ENCODE results near the gene ANKRD9. TPM values are rescaled to one million over a fixed set of nuclear protein-coding genes. Genes with fewer than 3 reads are reported as not detected.
A peak's percentile ranks its signal among the peaks of the same experiment; 100 is the strongest.

The ANKRD9 gene
- total RNA-seq, 1 donor from 2014 or later: 26.5 TPM

DNA sequence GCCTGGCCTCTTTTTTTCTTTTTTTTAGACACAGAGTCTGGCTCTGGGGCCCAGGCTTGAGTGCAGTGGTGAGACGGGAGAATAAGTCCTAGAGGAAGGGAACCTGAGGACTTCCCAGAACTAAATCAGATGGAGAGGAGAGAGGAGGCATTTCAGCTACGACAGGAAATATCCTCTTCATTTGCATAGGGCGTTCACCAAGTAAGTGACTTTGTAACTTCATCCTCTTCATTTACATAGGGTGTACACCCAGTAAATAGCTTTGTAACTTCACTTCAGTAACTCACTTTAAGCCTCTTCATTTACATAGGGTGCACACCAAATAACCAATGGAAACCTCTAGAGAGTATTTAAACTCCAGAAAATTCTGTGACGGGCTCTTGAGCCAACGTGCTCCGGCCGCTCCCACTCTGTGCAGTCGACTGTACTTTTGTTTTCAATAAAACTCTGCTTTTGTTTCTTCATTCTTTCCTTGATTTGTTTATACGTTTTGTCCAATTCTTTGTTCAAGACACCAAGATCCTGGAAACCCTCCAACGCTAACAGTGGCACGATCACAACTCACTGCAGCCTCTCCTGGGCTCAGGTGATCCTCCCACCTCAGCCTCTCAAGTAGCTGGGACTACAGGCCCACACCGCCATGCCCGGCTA, 21.4 kb upstream of the ANKRD9 start:
- no peaks in the 10 kb centered on the region for H3K36me3 Mint-ChIP-seq (ENCODE audit: insufficient read depth)
- H3K27ac Mint-ChIP-seq: no peak overlapping the region
- H3K4me3 Mint-ChIP-seq (ENCODE audit: low read depth): no peak overlapping the region
- TF ChIP-seq, protein P1, sequence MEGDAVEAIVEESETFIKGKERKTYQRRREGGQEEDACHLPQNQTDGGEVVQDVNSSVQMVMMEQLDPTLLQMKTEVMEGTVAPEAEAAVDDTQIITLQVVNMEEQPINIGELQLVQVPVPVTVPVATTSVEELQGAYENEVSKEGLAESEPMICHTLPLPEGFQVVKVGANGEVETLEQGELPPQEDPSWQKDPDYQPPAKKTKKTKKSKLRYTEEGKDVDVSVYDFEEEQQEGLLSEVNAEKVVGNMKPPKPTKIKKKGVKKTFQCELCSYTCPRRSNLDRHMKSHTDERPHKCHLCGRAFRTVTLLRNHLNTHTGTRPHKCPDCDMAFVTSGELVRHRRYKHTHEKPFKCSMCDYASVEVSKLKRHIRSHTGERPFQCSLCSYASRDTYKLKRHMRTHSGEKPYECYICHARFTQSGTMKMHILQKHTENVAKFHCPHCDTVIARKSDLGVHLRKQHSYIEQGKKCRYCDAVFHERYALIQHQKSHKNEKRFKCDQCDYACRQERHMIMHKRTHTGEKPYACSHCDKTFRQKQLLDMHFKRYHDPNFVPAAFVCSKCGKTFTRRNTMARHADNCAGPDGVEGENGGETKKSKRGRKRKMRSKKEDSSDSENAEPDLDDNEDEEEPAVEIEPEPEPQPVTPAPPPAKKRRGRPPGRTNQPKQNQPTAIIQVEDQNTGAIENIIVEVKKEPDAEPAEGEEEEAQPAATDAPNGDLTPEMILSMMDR (IDR thresholded peaks at IDR 0.05; ENCODE audit: unreplicated experiment): no peak
- DNase-seq (ENCODE audit: low spot score, unreplicated experiment): no peak
- no peaks in the 10 kb centered on the region for H3K9me3 Mint-ChIP-seq (ENCODE audit: low read depth)
- no peaks in the 10 kb centered on the region for H3K4me1 Mint-ChIP-seq (ENCODE audit: low read depth)
- H3K27me3 Mint-ChIP-seq: no peaks in the 10 kb centered on the region

DNA sequence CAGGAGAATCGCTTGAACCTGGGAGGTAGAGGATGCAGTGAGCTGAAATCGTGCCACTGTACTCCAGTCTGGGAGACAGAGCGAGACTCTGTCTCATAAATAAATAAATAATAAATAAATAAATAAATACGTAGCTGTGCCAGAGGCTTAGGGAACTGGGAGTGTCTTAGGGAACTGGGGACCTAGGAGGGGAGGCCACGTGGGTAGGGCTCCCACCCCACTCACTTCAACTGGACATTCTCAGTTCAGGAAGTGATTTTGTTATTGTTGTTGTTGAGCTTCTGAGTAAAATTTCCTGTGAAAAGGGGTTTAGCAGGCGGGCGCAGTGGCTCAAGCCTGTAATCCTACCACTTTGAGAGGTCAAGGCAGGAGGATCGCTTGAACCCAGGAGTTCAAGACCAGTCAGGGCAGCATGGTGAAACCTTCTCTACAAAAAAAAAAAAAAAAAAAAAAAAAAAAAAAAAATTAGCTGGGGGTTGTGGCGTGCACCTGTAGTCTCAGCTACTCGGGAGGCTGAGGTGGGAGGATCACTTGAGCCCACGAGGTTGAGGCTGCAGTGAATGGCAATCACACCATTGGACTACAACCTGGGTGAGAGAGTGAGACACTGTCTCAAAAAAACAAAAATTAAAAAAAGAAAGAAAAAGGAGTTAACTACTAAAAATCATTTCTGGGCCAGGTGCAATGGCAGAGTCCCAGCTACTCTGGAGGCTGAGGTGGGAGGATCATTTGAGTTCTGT, 19.0 kb upstream of the ANKRD9 start:
- H3K27me3 Mint-ChIP-seq: no peaks in the 10 kb centered on the region
- H3K9me3 Mint-ChIP-seq (ENCODE audit: low read depth): no peaks in the 10 kb centered on the region
- H3K4me3 Mint-ChIP-seq (ENCODE audit: low read depth): no peak overlapping the region
- H3K4me1 Mint-ChIP-seq (ENCODE audit: low read depth): peaks cover 6% of the 10 kb centered on the region
- H3K27ac Mint-ChIP-seq: no peak overlapping the region
- no peaks in the 10 kb centered on the region for H3K36me3 Mint-ChIP-seq (ENCODE audit: insufficient read depth)
- TF ChIP-seq, protein P1 (IDR thresholded peaks at IDR 0.05; ENCODE audit: unreplicated experiment): no peak
- DNase-seq (ENCODE audit: low spot score, unreplicated experiment): no peak

DNA sequence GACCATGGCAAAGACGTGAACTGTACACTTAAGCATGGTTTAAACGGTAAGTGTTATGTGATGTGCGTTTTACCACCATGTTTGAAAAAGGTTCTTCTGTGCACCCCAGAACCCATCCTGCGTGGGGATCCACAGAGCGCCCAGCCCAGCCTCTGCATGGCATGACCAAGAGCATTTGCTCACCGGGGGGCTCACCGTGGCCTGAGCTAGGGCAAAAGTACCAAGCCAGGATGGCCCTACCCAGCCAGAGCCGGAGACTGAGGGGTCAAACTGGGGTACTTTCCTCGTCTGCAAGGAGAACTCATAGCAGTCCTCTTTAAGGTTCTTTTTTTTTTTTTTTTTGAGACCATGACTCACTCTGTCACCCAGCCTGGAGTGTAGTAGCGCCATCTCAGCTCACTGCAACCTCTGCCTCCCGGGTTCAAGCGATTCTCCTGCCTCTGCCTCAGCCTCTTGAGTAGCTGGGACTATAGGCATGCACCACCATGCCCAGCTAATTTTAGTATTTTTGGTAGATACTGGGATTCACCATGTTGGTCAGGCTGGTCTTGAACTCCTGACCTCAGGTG, 16.4 kb upstream of the ANKRD9 start:
- Mint-ChIP-seq H3K27ac (peak overlapping the region; percentile 86), H3K9me3 (ENCODE audit: low read depth) (no peaks in the 10 kb centered on the region), H3K4me3 (ENCODE audit: low read depth) (peak overlapping the region; percentile 83), H3K27me3 (peaks cover 3% of the 10 kb centered on the region), H3K36me3 (ENCODE audit: insufficient read depth) (no peaks in the 10 kb centered on the region), H3K4me1 (ENCODE audit: low read depth) (peaks cover 6% of the 10 kb centered on the region)
- TF ChIP-seq, protein P1 (IDR thresholded peaks at IDR 0.05; ENCODE audit: unreplicated experiment): no peak
- no peak for DNase-seq (ENCODE audit: low spot score, unreplicated experiment)

DNA sequence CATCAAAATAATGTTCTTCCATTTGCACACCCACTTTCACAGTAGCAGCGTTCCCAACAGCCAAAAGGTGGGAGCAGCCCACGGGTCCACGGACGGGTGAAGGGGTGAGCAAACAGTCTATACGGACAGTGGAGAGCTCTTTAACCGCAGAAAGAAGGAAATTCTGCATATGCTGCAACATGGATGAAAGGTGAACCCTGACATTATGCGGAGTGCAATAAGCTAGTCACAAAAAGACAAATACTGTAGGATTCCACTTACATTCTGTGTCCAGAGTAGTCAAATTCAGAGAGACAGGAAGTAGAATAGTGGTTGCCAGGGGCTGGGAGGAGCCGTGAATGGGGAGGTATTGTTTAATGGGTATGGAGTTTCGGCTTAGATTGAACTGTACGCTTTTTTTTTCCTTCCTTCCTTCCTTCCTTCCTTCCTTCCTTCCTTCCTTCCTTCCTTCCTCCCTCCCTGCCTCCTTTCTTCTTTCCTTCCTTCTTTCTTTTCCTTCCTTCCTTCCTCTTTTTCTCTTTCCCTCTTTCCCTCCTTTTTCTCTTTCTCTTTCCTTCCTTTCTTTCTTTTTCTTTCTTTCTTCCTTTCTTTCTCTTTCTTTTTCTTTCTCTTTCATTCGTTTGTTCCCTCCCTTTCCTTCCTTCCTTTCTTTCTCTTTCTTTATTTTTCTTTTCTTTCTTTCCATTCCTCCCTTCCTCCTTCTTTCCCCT, 15.8 kb upstream of the ANKRD9 start:
- H3K27ac Mint-ChIP-seq: peak overlapping the region; percentile 93
- no peaks in the 10 kb centered on the region for H3K9me3 Mint-ChIP-seq (ENCODE audit: low read depth)
- peak overlapping the region; percentile 83 for H3K4me3 Mint-ChIP-seq (ENCODE audit: low read depth)
- no peak for DNase-seq (ENCODE audit: low spot score, unreplicated experiment)
- TF ChIP-seq, protein P1 (IDR thresholded peaks at IDR 0.05; ENCODE audit: unreplicated experiment): no peak
- peaks cover 6% of the 10 kb centered on the region for H3K4me1 Mint-ChIP-seq (ENCODE audit: low read depth)
- no peaks in the 10 kb centered on the region for H3K36me3 Mint-ChIP-seq (ENCODE audit: insufficient read depth)
- H3K27me3 Mint-ChIP-seq: peaks cover 3% of the 10 kb centered on the region

All from progenitor cell of endocrine pancreas (in vitro differentiated cells).